Kidney (tissue), 22 donors: ENCODE data around the gene SELENOH. TPM values are rescaled to one million over a fixed set of nuclear protein-coding genes. Genes with fewer than 3 reads are reported as not detected.

ENCODE experiments used
- DNase-seq, 5 donors: peaks; one replicate each; pipeline ENCODE4 v3.0.0-alpha.2; 2013 to 2020
- FAIRE-seq: peaks from 2 replicates; lab custom pipeline; 2012; peaks lifted over from hg19 to GRCh38; lab: Jason Lieb, UNC
- H3K27ac ChIP-seq, 2 donors: one replicate each; pipeline ENCODE4 v1.7.0; 2013; ENCODE audit warnings: low read depth in 2 of 2, low read length in 2 of 2, inconsistent platforms in 1 of 2
- H3K27me3 ChIP-seq: one replicate; pipeline ENCODE4 v1.7.1; 2013; ENCODE audit warnings: low read length, inconsistent platforms; ENCODE audit not compliant: control insufficient read depth, insufficient read depth
- H3K36me3 ChIP-seq, 3 donors: one replicate each; pipeline versions ENCODE4 v1.7.0 to v1.7.1; 2013; ENCODE audit warnings: low read length in 3 of 3, control low read depth in 1 of 3, inconsistent platforms in 1 of 3; ENCODE audit not compliant: insufficient read depth in 3 of 3, control insufficient read depth in 2 of 3
- H3K4me1 ChIP-seq, 3 donors: one replicate each; pipeline versions ENCODE4 v1.7.0 to v1.7.1; 2013; ENCODE audit warnings: low read length in 3 of 3, inconsistent platforms in 1 of 3, low read depth in 1 of 3; ENCODE audit not compliant: control insufficient read depth in 2 of 3, insufficient read depth in 2 of 3
- H3K4me3 ChIP-seq, 3 donors: one replicate each; pipeline versions ENCODE4 v1.7.0 to v1.8.1; 2013; ENCODE audit warnings: low read length in 3 of 3, control low read depth in 1 of 3, inconsistent platforms in 1 of 3
- H3K9ac ChIP-seq, 3 donors: one replicate each; pipeline versions ENCODE4 v1.7.0 to v1.7.1; 2013; ENCODE audit warnings: low read length in 3 of 3, control low read depth in 1 of 3, inconsistent platforms in 1 of 3
- H3K9me3 ChIP-seq, 3 donors: one replicate each; pipeline versions ENCODE4 v1.7.0 to v1.7.1; 2013; ENCODE audit warnings: low read length in 3 of 3, control low read depth in 1 of 3, inconsistent platforms in 1 of 3; ENCODE audit not compliant: control insufficient read depth in 2 of 3, insufficient read depth in 1 of 3
- intact Hi-C: fragments of 100-400 bp; cut with DNase I; formaldehyde crosslinking; loops from one replicate; pipeline ENCODE4 v1.11.1; 2022
- long read RNA-seq, 10 donors: library from polyadenylated mRNA in 1 of 10; unstranded in 1 of 10; transcript quantifications; one replicate each; pipeline ENCODE4 v2.0.0 and lab custom pipeline, GENCODE V29; 2021 to 2026
- polyA plus RNA-seq: library from polyadenylated mRNA; stranded (reverse); fragments of 350-450 nt; fragmentation: Illumina TruSeq; extraction: RNeasy Lipid Tissue Mini Kit (QIAGEN cat#74804); gene quantifications from one replicate; pipeline ENCODE4 v1.2.3, GENCODE V29; 2014; ENCODE audit warnings: low read depth, low replicate concordance; ENCODE audit not compliant: insufficient read depth
- total RNA-seq: library from RNA; stranded (reverse); fragmentation: NEBNext Ultra II Directional; extraction: Animal tissue kit (Norgen Biotek cat#: 25700); gene quantifications from one replicate; pipeline ENCODE4 v1.2.1, GENCODE V29; 2021
- TF ChIP-seq, protein P1 (sequence below): IDR thresholded peaks from 3 replicates; pipeline ENCODE4 v1.5.1; 2012; ENCODE audit warnings: mild to moderate bottlenecking, moderate library complexity, borderline replicate concordance; ENCODE audit not compliant: insufficient read depth; ENCODE audit errors: extremely low read depth
- donor health status: control.
- donor health status: control.
- donor health status: control.
- donor health status: control.
- donor health status: control.
- donor health status: DM: yes; HTN: yes; CAD: no.
- donor health status: Normal renal cell carcinoma (clear cell type).

SELENOH gene, protein sequence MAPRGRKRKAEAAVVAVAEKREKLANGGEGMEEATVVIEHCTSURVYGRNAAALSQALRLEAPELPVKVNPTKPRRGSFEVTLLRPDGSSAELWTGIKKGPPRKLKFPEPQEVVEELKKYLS
- total RNA-seq, result 115 TPM
- 159 TPM for polyA plus RNA-seq
- long read RNA-seq, donor 1, transcript SELENOH-201 (3 exons, 833 nt), result minor isoform, 6 of 149 reads
- long read RNA-seq, donor 1, transcript SELENOH-204 (4 exons, 818 nt), result major isoform, 121 of 149 reads
- long read RNA-seq, donor 1, partial matches to known transcripts, result 14 of 149 reads
- long read RNA-seq, donor 1, other reads (novel, unspliced or antisense), result 0 of 149 reads
- long read RNA-seq, donor 2, transcript SELENOH-201 (3 exons, 833 nt), result minor isoform, 7 of 135 reads
- long read RNA-seq, donor 2, transcript SELENOH-205 (3 exons, 1,039 nt), result minor isoform, 6 of 135 reads
- long read RNA-seq, donor 2, transcript SELENOH-204 (4 exons, 818 nt), result major isoform, 103 of 135 reads
- long read RNA-seq, donor 2, transcript SELENOH-207 (1 exons, 523 nt), result minor isoform, 6 of 135 reads
- long read RNA-seq, donor 2, partial matches to known transcripts, result 10 of 135 reads
- long read RNA-seq, donor 2, other reads (novel, unspliced or antisense), result 0 of 135 reads
- long read RNA-seq, donor 3, transcript SELENOH-202 (4 exons, 469 nt), result minor isoform, 7 of 179 reads
- long read RNA-seq, donor 3, transcript SELENOH-204 (4 exons, 818 nt), result major isoform, 145 of 179 reads
- long read RNA-seq, donor 3, transcript SELENOH-201 (3 exons, 833 nt), result minor isoform, 9 of 179 reads
- long read RNA-seq, donor 3, partial matches to known transcripts, result 10 of 179 reads
- long read RNA-seq, donor 3, other reads (novel, unspliced or antisense), result 0 of 179 reads
- long read RNA-seq, donor 4, transcript SELENOH-204 (4 exons, 818 nt), result major isoform, 76 of 86 reads
- long read RNA-seq, donor 4, partial matches to known transcripts, result 0 of 86 reads
- long read RNA-seq, donor 4, other reads (novel, unspliced or antisense), result 0 of 86 reads
- long read RNA-seq, donor 5, transcript SELENOH-204 (4 exons, 818 nt), result major isoform, 8 of 9 reads
- long read RNA-seq, donor 5, partial matches to known transcripts, result 0 of 9 reads
- long read RNA-seq, donor 5, other reads (novel, unspliced or antisense), result 0 of 9 reads
- long read RNA-seq, donor 6, transcript SELENOH-204 (4 exons, 818 nt), result major isoform, 208 of 268 reads
- long read RNA-seq, donor 6, transcript SELENOH-202 (4 exons, 469 nt), result minor isoform, 7 of 268 reads
- long read RNA-seq, donor 6, transcript SELENOH-207 (1 exons, 523 nt), result minor isoform, 11 of 268 reads
- long read RNA-seq, donor 6, partial matches to known transcripts, result 28 of 268 reads
- long read RNA-seq, donor 6, other reads (novel, unspliced or antisense), result 7 of 268 reads
- long read RNA-seq, donor 7, transcript SELENOH-204 (4 exons, 818 nt), result major isoform, 51 of 63 reads
- long read RNA-seq, donor 7, transcript SELENOH-201 (3 exons, 833 nt), result minor isoform, 8 of 63 reads
- long read RNA-seq, donor 7, partial matches to known transcripts, result 3 of 63 reads
- long read RNA-seq, donor 7, other reads (novel, unspliced or antisense), result 0 of 63 reads
- long read RNA-seq, donor 8, transcript SELENOH-204 (4 exons, 818 nt), result major isoform, 170 of 211 reads
- long read RNA-seq, donor 8, transcript SELENOH-201 (3 exons, 833 nt), result minor isoform, 7 of 211 reads
- long read RNA-seq, donor 8, transcript SELENOH-205 (3 exons, 1,039 nt), result minor isoform, 9 of 211 reads
- long read RNA-seq, donor 8, partial matches to known transcripts, result 18 of 211 reads
- long read RNA-seq, donor 8, other reads (novel, unspliced or antisense), result 0 of 211 reads
- long read RNA-seq, donor 9, transcript SELENOH-205 (3 exons, 1,039 nt), result minor isoform, 5 of 109 reads
- long read RNA-seq, donor 9, transcript SELENOH-202 (4 exons, 469 nt), result minor isoform, 5 of 109 reads
- long read RNA-seq, donor 9, transcript SELENOH-204 (4 exons, 818 nt), result major isoform, 87 of 109 reads
- long read RNA-seq, donor 9, partial matches to known transcripts, result 7 of 109 reads
- long read RNA-seq, donor 9, other reads (novel, unspliced or antisense), result 0 of 109 reads
- long read RNA-seq, donor 10, transcript SELENOH-203 (2 exons, 1,454 nt), result minor isoform, 5 of 146 reads
- long read RNA-seq, donor 10, transcript SELENOH-204 (4 exons, 818 nt), result major isoform, 109 of 146 reads
- long read RNA-seq, donor 10, transcript SELENOH-205 (3 exons, 1,039 nt), result minor isoform, 7 of 146 reads
- long read RNA-seq, donor 10, partial matches to known transcripts, result 17 of 146 reads
- long read RNA-seq, donor 10, other reads (novel, unspliced or antisense), result 0 of 146 reads

DNA sequence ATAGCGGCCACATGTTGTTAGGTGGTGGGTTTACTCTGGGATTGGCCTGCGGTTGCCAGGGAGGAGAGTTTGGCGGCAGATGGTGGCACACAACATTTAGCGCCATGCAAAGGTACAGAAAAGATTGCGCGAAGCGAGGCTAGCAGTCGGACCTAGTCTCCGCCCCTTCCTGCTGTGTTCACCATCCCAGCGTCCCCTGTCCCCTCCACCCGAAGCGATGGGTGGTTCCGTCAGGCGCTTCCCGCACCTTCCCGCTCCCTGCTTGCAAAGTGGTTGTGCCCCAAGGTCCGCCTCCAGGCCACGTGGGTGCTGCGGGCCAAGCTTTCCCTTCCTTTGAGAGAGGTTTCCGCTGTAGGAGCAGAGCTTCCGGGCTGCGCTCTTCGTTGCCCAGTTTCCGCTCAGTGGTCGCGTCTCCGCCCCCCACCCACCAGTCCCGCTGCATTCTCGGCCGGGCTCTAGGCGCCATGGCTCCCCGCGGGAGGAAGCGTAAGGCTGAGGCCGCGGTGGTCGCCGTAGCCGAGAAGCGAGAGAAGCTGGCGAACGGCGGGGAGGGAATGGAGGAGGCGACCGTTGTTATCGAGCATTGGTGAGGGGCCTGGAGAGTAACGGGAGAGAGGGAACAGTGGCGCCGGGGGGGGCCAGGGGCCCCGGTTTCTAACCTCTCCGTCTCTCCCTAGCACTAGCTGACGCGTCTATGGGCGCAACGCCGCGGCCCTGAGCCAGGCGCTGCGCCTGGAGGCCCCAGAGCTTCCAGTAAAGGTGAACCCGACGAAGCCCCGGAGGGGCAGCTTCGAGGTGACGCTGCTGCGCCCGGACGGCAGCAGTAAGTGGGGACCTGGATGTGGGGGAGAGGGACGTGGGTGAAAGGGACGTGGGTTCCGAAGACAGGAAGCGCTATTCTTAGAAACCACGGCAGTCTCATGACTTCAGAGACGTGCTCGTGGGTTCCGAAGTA is at the start of gene SELENOH:
Gene SELENOH (plus strand): TSS at position 360 of the 955 bp plus-strand sequence. CDS start 105 bp downstream, at position 465.
- Histone ChIP-seq H3K27me3 (no peaks in the 10 kb centered on the region), H3K4me3 (peak within 1 kb of the TSS; percentile 79 to 92 (median 90)), H3K4me1 (peaks cover 2 to 13% (median 11%) of the 10 kb centered on the region in 3 donors), H3K36me3 (peaks cover 8 to 33% (median 19%) of the 10 kb centered on the region in 3 donors), H3K9me3 (no peaks in the 10 kb centered on the region), H3K9ac (peak within 1 kb of the TSS; percentile 89 to 97 (median 91)), H3K27ac (peak within 1 kb of the TSS; percentile 88 to 90)
- intact Hi-C loops, result no loop called here
- FAIRE-seq, result peak; percentile 27
- TF ChIP-seq, protein P1, sequence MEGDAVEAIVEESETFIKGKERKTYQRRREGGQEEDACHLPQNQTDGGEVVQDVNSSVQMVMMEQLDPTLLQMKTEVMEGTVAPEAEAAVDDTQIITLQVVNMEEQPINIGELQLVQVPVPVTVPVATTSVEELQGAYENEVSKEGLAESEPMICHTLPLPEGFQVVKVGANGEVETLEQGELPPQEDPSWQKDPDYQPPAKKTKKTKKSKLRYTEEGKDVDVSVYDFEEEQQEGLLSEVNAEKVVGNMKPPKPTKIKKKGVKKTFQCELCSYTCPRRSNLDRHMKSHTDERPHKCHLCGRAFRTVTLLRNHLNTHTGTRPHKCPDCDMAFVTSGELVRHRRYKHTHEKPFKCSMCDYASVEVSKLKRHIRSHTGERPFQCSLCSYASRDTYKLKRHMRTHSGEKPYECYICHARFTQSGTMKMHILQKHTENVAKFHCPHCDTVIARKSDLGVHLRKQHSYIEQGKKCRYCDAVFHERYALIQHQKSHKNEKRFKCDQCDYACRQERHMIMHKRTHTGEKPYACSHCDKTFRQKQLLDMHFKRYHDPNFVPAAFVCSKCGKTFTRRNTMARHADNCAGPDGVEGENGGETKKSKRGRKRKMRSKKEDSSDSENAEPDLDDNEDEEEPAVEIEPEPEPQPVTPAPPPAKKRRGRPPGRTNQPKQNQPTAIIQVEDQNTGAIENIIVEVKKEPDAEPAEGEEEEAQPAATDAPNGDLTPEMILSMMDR, result no peak
- peak; percentile 99 for DNase-seq

DNA sequence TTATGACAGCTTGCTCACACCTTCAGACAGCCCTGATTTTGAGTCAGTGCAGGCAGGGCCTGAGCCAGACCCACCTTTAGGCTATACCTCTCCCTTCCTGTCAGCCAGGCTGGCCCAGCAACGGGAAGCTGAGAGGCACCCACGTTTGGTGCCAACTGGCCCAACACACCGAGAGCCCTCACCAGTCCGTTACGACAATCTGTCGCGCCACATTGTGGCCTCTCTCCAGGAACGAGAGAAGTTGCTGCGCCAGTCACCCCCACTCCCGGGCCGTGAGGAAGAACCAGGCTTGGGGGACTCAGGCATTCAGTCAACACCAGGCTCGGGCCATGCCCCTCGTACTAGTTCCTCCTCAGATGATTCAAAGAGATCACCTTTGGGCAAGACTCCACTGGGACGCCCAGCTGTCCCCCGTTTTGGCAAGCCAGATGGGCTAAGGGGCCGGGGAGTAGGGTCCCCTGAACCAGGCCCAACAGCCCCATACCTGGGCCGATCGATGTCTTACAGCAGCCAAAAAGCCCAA is 42.4 kb upstream of the SELENOH start:
- Histone ChIP-seq H3K4me1 (no peaks in the 10 kb centered on the region), H3K36me3 (peaks cover 7 to 60% (median 35%) of the 10 kb centered on the region in 3 donors), H3K27ac (no peak overlapping the region), H3K4me3 (no peak overlapping the region), H3K9me3 (no peaks in the 10 kb centered on the region), H3K27me3 (no peaks in the 10 kb centered on the region), H3K9ac (no peak overlapping the region)
- TF ChIP-seq, protein P1, result no peak
- intact Hi-C loops, result no loop called here
- FAIRE-seq (no peak), DNase-seq (no peak)
